Fibroblast of the aortic adventitia (primary cell): ENCODE measurements around the gene CACNA2D3. TPM values are rescaled to one million over a fixed set of nuclear protein-coding genes. Genes with fewer than 3 reads are reported as not detected.

Experiments used
- DNase-seq: peaks from one replicate; pipeline ENCODE4 v3.0.0-alpha.2; 2010; ENCODE audit warnings: low read depth
- H3K4me3 ChIP-seq: 2 replicates; pipeline ENCODE4 v1.5.1; 2011; ENCODE audit warnings: low read depth, mild to moderate bottlenecking, control low read depth, low read length, moderate library complexity
- CTCF ChIP-seq: IDR thresholded peaks from 2 replicates; pipeline ENCODE4 v1.5.1; 2011; ENCODE audit warnings: mild to moderate bottlenecking, low read length, control low read depth, inconsistent platforms; ENCODE audit not compliant: insufficient read depth
- total RNA-seq: library from RNA; depleted of rRNA; stranded (reverse); fragments of >200 nt; gene quantifications from 2 replicates; pipeline ENCODE4 v1.2.3, GENCODE V29; 2012; ENCODE audit warnings: low replicate concordance

Gene CACNA2D3
- total RNA-seq, 1 donor = 0.45 TPM

- no peak overlapping the region for H3K4me3 ChIP-seq
- no peak for TF ChIP-seq CTCF
- DNase-seq = no peak
These were observed 453.2 kb downstream of the CACNA2D3 start for GRCh38 chr3:54575618-54575960.

DNA sequence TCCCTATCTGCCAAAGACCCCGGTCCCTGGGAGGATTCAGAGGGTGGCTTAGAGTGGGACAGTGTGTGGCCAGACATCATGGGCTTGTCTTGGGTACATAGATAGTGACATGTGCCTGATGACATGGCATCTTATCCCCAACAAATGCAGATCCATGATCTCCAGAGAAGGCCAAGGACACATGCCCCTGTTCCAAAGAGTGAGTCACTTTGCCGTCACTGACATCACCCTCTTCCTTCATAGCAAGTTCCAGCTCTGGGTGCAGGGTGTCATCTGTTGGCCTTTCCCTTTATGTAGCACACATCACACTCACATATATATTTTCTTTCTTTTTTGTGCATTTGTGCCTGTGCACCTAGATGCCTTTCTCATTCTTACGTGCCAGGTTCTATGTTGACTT, 455.0 kb downstream of the CACNA2D3 start:
- TF ChIP-seq CTCF = no peak
- DNase-seq = no peak
- no peak overlapping the region for H3K4me3 ChIP-seq

GRCh38 chr3:54578417-54578816, 456.1 kb downstream of the CACNA2D3 start:
- TF ChIP-seq CTCF = no peak
- DNase-seq = no peak
- H3K4me3 ChIP-seq = no peak overlapping the region

GRCh38 chr3:54580453-54580852, 458.1 kb downstream of the CACNA2D3 start:
- no peak overlapping the region for H3K4me3 ChIP-seq
- DNase-seq = no peak
- no peak for TF ChIP-seq CTCF

- no peak for TF ChIP-seq CTCF
- DNase-seq = no peak
These were observed 460.1 kb downstream of the CACNA2D3 start for GRCh38 chr3:54582424-54582823.

DNA sequence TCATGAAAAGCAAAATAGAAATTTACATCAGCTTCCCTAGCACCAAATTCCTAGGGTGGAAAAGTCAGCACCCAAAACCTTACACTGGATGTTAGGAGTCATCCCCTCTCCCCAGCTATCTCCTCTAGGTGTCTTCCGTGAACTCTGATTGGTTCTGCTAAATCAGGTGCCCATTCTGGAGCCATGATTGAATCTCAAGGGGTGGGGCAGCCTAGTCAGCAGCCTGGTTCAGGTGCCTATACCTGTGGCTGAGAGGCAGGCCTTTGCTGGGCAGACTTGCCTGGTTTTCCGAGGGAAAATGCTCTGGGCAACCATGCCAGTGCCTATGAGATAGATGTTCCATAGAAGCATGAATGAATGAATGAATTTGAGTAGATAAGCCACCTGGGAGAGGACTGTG, 468.8 kb downstream of the CACNA2D3 start:
- TF ChIP-seq CTCF = no peak
- no peak overlapping the region for H3K4me3 ChIP-seq
- DNase-seq = no peak

More at GRCh38 chr3:54582424-54582823, 460.1 kb downstream of the CACNA2D3 start:
- no peak overlapping the region for H3K4me3 ChIP-seq

DNA sequence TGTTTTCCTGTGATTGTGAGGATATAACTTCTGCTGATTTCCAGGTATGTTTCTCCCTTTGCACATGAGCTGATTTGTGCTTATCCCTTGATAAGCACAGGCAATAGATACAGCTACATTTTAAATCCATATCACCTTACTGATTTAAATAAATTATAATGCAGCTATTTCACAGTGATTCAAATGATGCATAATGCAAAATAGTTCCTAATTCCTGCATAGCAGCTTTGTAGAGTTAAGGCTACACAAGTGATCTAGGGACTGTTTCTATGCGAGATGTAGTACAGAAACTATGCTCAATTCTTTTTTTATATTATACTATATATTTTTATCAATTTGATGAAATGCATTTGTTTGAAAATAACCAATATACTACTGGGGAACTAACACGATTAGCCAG, 471.3 kb downstream of the CACNA2D3 start:
- no peak for TF ChIP-seq CTCF
- H3K4me3 ChIP-seq = no peak overlapping the region
- DNase-seq = no peak
